ENCODE data around the gene MRPL54. TPM values are rescaled to one million over a fixed set of nuclear protein-coding genes. Genes with fewer than 3 reads are reported as not detected.

The MRPL54 gene
- total RNA-seq, 1 donor from 2014 or later, result 43.5 TPM

GRCh38 chr19:3721887-3722442, 40.5 kb upstream of the MRPL54 start:
- Histone ChIP-seq H3K79me2 (ENCODE audit: insufficient read depth, low read length) (no peaks in the 10 kb centered on the region), H3K36me3 (ENCODE audit: insufficient read depth, low read length) (no peaks in the 10 kb centered on the region), H3K9ac (ENCODE audit: low read length) (no peak overlapping the region), H3K4me2 (ENCODE audit: low read length) (no peak overlapping the region), H3K4me3 (ENCODE audit: insufficient read depth, low read depth, low read length) (no peak overlapping the region), H3K9me3 (ENCODE audit: insufficient read depth, low read depth, low read length) (no peaks in the 10 kb centered on the region), H3K27me3 (ENCODE audit: insufficient read depth, low read length) (peaks cover 17% of the 10 kb centered on the region), H2AFZ (ENCODE audit: low read depth, low read length) (no peak overlapping the region), H3K4me1 (ENCODE audit: insufficient read depth, low read length) (no peaks in the 10 kb centered on the region), H4K20me1 (ENCODE audit: insufficient read depth, low read length) (no peaks in the 10 kb centered on the region), H3K27ac (ENCODE audit: low read depth, low read length) (no peak overlapping the region)
- no peaks in the 10 kb centered on the region for H3K9me3 Mint-ChIP-seq (ENCODE audit: unreplicated experiment)
- peak overlapping the region; percentile 34 for H3K4me3 Mint-ChIP-seq (ENCODE audit: unreplicated experiment)
- DNase-seq (ENCODE audit: low read depth), result no peak
- H3K36me3 Mint-ChIP-seq (ENCODE audit: low read depth, unreplicated experiment), result no peaks in the 10 kb centered on the region
- H3K27me3 Mint-ChIP-seq (ENCODE audit: low read depth, unreplicated experiment), result peaks cover 11% of the 10 kb centered on the region
- FAIRE-seq, result no peak
- no peak for TF ChIP-seq CTCF (IDR thresholded peaks at IDR 0.05; ENCODE audit: insufficient read depth, low read depth, low read length)
- peak; percentile 45 for TF ChIP-seq EZH2 (IDR thresholded peaks at IDR 0.05; ENCODE audit: insufficient read depth, low read length)
- no peak overlapping the region for H3K27ac Mint-ChIP-seq (ENCODE audit: unreplicated experiment)
- H3K4me1 Mint-ChIP-seq (ENCODE audit: low read depth, unreplicated experiment), result no peaks in the 10 kb centered on the region

GRCh38 chr19:3722443-3723109, 39.9 kb upstream of the MRPL54 start:
- H4K20me1 ChIP-seq (ENCODE audit: insufficient read depth, low read length), result no peaks in the 10 kb centered on the region
- FAIRE-seq, result no peak
- H3K4me1 Mint-ChIP-seq (ENCODE audit: low read depth, unreplicated experiment), result no peaks in the 10 kb centered on the region
- no peak overlapping the region for H3K27ac ChIP-seq (ENCODE audit: low read depth, low read length)
- H3K9ac ChIP-seq (ENCODE audit: low read length), result no peak overlapping the region
- H3K27me3 Mint-ChIP-seq (ENCODE audit: low read depth, unreplicated experiment), result peaks cover 13% of the 10 kb centered on the region
- peak overlapping the region; percentile 34 for H3K4me3 Mint-ChIP-seq (ENCODE audit: unreplicated experiment)
- no peaks in the 10 kb centered on the region for H3K9me3 Mint-ChIP-seq (ENCODE audit: unreplicated experiment)
- H3K4me3 ChIP-seq (ENCODE audit: insufficient read depth, low read depth, low read length), result no peak overlapping the region
- DNase-seq (ENCODE audit: low read depth), result no peak
- no peaks in the 10 kb centered on the region for H3K79me2 ChIP-seq (ENCODE audit: insufficient read depth, low read length)
- no peak overlapping the region for H2AFZ ChIP-seq (ENCODE audit: low read depth, low read length)
- no peaks in the 10 kb centered on the region for H3K36me3 ChIP-seq (ENCODE audit: insufficient read depth, low read length)
- no peaks in the 10 kb centered on the region for H3K9me3 ChIP-seq (ENCODE audit: insufficient read depth, low read depth, low read length)
- H3K36me3 Mint-ChIP-seq (ENCODE audit: low read depth, unreplicated experiment), result no peaks in the 10 kb centered on the region
- no peak overlapping the region for H3K4me2 ChIP-seq (ENCODE audit: low read length)
- no peaks in the 10 kb centered on the region for H3K4me1 ChIP-seq (ENCODE audit: insufficient read depth, low read length)
- H3K27ac Mint-ChIP-seq (ENCODE audit: unreplicated experiment), result no peak overlapping the region
- TF ChIP-seq CTCF (IDR thresholded peaks at IDR 0.05; ENCODE audit: insufficient read depth, low read depth, low read length) (no peak), EZH2 (IDR thresholded peaks at IDR 0.05; ENCODE audit: insufficient read depth, low read length) (no peak)
- H3K27me3 ChIP-seq (ENCODE audit: insufficient read depth, low read length), result peaks cover 17% of the 10 kb centered on the region

GRCh38 chr19:3723110-3723488, 39.4 kb upstream of the MRPL54 start:
- Histone ChIP-seq H2AFZ (ENCODE audit: low read depth, low read length) (no peak overlapping the region), H3K4me1 (ENCODE audit: insufficient read depth, low read length) (no peaks in the 10 kb centered on the region), H3K27me3 (ENCODE audit: insufficient read depth, low read length) (peaks cover 17% of the 10 kb centered on the region), H3K4me3 (ENCODE audit: insufficient read depth, low read depth, low read length) (no peak overlapping the region), H3K36me3 (ENCODE audit: insufficient read depth, low read length) (no peaks in the 10 kb centered on the region), H4K20me1 (ENCODE audit: insufficient read depth, low read length) (no peaks in the 10 kb centered on the region), H3K4me2 (ENCODE audit: low read length) (no peak overlapping the region), H3K9ac (ENCODE audit: low read length) (no peak overlapping the region), H3K27ac (ENCODE audit: low read depth, low read length) (no peak overlapping the region), H3K9me3 (ENCODE audit: insufficient read depth, low read depth, low read length) (no peaks in the 10 kb centered on the region), H3K79me2 (ENCODE audit: insufficient read depth, low read length) (no peaks in the 10 kb centered on the region)
- Mint-ChIP-seq H3K27me3 (ENCODE audit: low read depth, unreplicated experiment) (peaks cover 14% of the 10 kb centered on the region), H3K4me3 (ENCODE audit: unreplicated experiment) (no peak overlapping the region), H3K4me1 (ENCODE audit: low read depth, unreplicated experiment) (no peaks in the 10 kb centered on the region), H3K36me3 (ENCODE audit: low read depth, unreplicated experiment) (no peaks in the 10 kb centered on the region), H3K9me3 (ENCODE audit: unreplicated experiment) (no peaks in the 10 kb centered on the region), H3K27ac (ENCODE audit: unreplicated experiment) (no peak overlapping the region)
- no peak for DNase-seq (ENCODE audit: low read depth)
- no peak for FAIRE-seq
- TF ChIP-seq CTCF (IDR thresholded peaks at IDR 0.05; ENCODE audit: insufficient read depth, low read depth, low read length) (no peak), EZH2 (IDR thresholded peaks at IDR 0.05; ENCODE audit: insufficient read depth, low read length) (no peak)
